Stimulated activated CD8-positive, alpha-beta memory T cell treated with anti-CD3 and anti-CD28 coated beads, Interleukin-15, amount 100 ng/mL, for 4 hours (primary cell): ENCODE results near the gene ATP6V0C.
A peak's percentile ranks its signal among the peaks of the same experiment; 100 is the strongest.
"Not testable (repeated sequence)": the region's sequence is repeated elsewhere in the genome, so short reads cannot be mapped to it uniquely, and the experiment has no call there.

Source experiments
- DNase-seq, 2 donors: peaks; one replicate each; pipeline ENCODE4 v3.0.0-alpha.2; 2020; ENCODE audit warnings: low read depth in 2 of 2

The ATP6V0C gene

DNA sequence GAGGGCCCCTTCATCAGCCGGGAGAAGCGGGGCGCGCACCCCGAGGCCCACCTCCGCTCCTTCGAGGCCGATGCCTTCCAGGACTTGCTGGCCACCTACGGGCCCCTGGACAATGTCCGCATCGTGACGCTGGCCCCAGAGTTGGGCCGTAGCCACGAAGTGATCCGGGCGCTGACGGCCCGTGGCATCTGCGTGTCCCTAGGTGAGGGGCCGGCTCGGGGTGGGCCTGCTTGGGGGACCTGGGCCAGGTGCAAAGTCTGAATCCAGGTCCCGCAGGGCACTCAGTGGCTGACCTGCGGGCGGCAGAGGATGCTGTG, 14.0 kb downstream of the ATP6V0C start:
- no peak for DNase-seq

GRCh38 chr16:2528161-2529060, 14.7 kb downstream of the ATP6V0C start:
- no peak for DNase-seq

DNA sequence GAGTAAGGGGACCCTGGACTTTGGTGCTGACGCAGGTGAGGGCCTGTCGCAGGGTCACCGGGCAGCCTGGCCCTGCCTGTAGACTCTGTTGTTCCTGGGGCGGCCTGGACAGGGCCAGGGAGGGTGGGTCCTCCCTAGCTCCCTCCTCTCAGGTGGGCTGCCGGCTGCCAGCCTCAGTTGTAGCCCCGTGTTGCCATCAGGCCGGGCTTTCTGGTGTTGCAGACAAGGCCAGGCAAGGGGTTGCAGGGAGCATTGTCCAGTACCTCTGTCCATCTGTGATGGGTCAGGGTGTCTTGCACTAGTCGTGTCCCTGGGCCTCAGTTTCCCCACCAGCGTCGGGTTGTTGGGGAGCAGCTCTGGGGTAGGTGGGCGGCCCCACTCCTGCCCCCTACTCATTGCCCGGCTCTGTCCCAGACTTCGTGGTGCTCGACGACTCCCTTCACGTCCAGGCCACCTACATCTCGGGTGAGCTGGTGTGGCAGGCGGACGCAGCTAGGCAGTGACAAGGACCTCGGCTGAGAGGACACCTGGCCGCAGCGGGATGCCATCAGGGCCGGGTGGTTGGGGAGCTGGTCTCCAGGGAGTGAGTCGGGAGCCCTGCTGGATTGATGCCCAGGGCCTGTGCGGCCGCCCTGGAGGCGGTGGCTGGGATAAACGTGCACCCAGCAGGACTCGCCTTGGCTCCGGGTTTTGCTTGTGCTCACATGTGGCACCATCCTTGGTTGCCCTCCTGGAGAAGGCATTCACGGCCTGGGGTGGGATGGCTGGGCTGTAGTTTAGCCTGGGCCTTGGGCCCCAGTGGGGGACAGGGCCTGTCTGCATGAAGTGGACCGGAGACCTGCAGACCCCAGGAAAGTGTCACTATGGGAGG, 15.5 kb downstream of the ATP6V0C start:
- DNase-seq, result no peak

GRCh38 chr16:2529961-2530628, 16.3 kb downstream of the ATP6V0C start:
- DNase-seq, result no peak

DNA sequence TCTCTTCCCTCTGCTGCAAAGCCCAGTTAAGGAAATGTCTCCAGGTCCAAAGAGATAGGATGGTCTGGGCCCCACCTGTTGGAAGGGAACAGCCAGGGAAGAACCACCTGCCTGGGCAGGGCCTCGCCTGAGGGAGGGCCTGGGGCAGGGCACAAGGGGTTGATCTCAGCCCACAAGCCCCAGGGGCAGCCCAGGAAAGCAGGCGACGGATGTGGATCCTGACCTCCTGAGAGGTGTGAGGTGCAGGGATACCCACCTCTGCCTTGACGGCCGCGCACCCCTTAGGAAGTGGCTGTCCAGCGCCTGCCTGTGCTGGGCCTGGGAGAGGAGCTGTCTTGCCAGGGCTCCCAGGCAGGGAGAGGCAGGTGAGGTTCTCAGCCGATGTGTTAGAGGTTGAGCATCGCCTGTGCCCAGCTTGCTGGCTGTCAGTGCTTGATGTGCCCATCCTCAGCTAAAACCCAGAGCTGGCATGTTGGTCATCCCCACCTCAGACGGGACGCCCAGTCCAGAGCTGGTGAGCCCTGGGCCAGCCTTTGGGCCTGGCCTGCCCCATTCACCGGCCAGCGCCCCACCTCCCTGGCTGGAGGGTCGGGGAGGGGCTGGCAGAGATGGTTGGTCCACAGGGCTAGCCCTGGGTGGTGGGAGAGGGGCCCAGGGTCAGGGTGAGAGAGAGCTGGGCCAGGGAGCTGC, 17.0 kb downstream of the ATP6V0C start:
- DNase-seq, result no peak

- no peak for DNase-seq
Measured at GRCh38 chr16:2531371-2531695, 17.6 kb downstream of the ATP6V0C start, which contains the start of gene CEMP1. TSS of gene CEMP1 (minus strand) at chr16:2531408. CDS start at chr16:2531073, 335 bp downstream.

DNA sequence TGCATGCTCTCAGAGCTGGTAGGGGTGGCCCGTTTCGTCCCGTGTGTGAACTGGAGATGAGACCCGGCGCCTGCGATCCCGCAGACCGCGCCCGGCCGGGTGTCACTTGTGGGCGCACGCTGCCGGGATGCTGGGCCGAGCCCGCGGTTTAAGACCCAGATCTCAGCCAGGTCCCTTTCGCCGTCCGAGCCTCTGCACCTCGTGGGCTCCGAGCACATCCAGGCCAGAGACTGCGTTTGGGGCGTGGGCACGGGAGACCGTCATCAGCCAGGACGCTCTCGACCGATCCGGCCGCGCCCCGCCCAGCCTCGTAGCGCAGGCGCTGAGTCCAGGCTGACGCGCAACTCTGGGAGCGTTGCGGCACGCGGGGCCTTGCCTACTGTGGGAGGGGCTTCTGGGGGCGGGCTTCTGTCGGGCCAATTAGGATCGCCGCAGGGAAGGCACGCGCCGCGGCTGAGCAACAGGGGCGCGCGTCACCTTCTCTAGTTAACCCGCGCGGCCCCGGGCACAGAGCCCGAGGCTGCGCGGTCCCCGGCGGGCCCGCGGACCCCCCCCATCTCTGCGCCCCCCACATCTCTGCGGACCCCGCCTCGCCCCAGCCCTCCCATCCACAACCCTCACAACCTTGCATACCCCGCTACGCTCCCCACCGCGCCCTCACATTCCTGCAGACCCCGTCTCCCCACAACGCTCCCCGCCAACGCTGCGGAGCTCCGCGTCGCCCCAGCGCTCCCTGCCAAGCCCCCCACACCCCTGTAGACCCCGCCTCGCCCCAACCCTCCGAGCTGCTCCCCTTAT, 18.1 kb downstream of the ATP6V0C start:
- peak; percentile 94 to 97 for DNase-seq

GRCh38 chr16:2532494-2533141, 18.9 kb downstream of the ATP6V0C start:
- DNase-seq, result peak in 1 of 2 donors; percentile 23

- not testable (repeated sequence) for DNase-seq
Measured at GRCh38 chr16:2533142-2533755, 19.5 kb downstream of the ATP6V0C start.

DNA sequence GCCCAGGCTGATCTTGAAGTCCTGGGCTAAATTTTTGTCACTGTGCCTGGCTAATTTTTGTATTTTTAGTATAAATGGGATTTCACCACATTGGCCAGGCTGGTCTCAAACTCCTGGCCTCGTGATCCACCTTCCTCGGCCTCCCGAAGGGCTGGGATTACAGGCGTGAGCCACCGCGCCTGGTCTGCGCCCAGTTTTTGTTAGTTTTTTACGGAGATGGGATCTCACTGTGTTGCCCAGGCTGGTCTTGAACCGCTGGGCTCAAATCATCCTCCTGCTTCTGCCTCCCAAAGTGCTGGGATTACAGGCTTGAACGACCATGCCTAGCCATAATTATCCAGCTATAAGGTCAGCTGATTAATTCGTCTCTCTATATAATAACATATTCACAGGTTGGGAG, 20.2 kb downstream of the ATP6V0C start:
- no peak for DNase-seq

DNA sequence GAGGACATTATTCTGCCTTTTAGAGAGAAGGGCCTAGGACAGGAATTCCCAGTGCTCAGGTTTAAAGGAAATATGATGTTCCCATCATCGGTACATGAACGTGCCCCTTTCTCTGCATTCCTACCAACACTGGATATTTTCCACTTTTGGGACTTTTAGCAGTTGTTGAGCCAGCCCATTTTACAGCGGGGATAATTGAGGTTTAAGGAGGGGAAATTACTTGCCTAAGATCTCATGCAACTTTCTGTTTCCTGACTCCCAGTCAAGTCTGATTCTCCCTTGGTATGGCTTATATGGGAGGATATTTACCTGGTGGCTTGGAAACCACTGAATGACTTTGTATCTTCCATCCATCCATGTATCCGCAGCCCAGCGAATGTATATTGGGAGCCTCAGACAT, 20.6 kb downstream of the ATP6V0C start:
- DNase-seq, result not testable (repeated sequence)

- DNase-seq, result no peak
Measured at GRCh38 chr16:2535625-2536013, 21.9 kb downstream of the ATP6V0C start.

GRCh38 chr16:2537451-2538379, 24.0 kb downstream of the ATP6V0C start, which contains the start of gene PDPK1:
TSS of gene PDPK1 (plus strand) at chr16:2538021. CDS start at chr16:2538113, 92 bp downstream.
- DNase-seq, result peak; percentile 87 to 93

DNA sequence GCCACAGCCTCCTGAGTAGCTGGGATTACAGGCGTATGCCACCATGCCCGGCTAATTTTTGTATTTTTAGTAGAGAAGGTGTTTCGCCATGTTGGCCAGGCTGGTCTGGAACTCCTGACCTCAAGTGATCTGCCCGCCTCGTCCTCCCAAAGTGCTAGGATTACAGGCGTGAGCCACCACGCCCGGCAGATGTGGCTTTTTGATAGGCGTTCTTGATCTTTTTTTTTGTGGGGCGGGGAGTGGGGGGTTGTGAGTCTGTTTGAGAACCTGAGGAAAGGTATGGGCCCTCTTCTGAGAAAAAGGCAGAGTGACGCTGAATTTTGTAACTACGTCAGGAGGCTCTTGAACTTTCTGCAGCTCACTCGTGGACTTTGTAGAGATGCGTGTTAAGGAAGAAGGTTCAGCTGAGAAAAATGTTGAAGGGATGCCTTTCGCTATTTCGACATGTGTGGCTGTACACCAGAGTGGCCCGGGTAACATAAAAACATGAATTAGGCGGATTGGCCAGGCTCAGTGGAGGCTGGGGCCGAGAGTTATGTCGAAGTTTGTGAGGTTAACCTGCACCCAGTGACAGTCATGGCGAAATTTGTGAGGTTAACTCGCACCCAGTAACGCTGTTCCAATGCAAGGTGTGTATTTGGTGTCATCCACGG, 25.6 kb downstream of the ATP6V0C start:
- DNase-seq, result not testable (repeated sequence)

- DNase-seq, result not testable (repeated sequence)
Measured at GRCh38 chr16:2539845-2540458, 26.2 kb downstream of the ATP6V0C start.

- not testable (repeated sequence) for DNase-seq
Measured at GRCh38 chr16:2540912-2541311, 27.2 kb downstream of the ATP6V0C start.

GRCh38 chr16:2541409-2541808, 27.7 kb downstream of the ATP6V0C start:
- DNase-seq, result not testable (repeated sequence)

DNA sequence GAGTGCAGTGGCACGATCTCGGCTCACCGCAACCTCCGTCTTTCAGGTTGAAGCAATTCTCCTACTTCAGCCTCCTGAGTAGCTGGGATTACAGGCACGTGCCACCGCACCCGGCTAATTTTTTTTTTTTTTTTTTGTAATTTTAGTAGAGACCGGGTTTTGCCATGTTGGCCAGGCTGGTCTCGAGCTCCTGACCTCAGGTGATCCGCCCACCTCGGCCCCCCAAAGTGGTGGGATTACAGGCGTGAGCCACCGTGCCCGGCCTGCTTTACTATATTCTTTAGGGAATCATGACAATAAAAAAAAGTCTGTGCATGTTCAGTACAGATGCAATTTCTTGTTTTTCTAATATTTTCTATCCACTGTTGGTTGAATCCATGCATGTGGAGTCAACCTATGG, 30.0 kb downstream of the ATP6V0C start:
- DNase-seq, result not testable (repeated sequence)
